Parathyroid adenoma (tissue), 2 donors: ENCODE results near the gene ERBB2.
"Not testable (repeated sequence)": the region's sequence is repeated elsewhere in the genome, so short reads cannot be mapped to it uniquely, and the experiment has no call there.

ENCODE experiments used
- H2AFZ ChIP-seq: fragments of 300-600 bp; sonication (generic); one replicate; pipeline ENCODE4 v1.7.0; 2017; ENCODE audit warnings: antibody characterized with exemption, mild to moderate bottlenecking
- H3K27ac ChIP-seq: fragments of 300-600 bp; sonication (generic); one replicate; pipeline ENCODE4 v1.7.0; 2017
- H3K27me3 ChIP-seq: fragments of 300-600 bp; sonication (generic); one replicate; pipeline ENCODE4 v1.7.0; 2017; ENCODE audit warnings: low read length; ENCODE audit not compliant: control insufficient read depth, insufficient read depth
- H3K36me3 ChIP-seq: fragments of 300-600 bp; sonication (generic); one replicate; pipeline ENCODE4 v1.7.0; 2017; ENCODE audit warnings: low read length; ENCODE audit not compliant: control insufficient read depth, insufficient read depth
- H3K4me1 ChIP-seq: fragments of 300-600 bp; sonication (generic); one replicate; pipeline ENCODE4 v1.7.0; 2017; ENCODE audit warnings: control low read depth
- H3K4me2 ChIP-seq: fragments of 300-600 bp; sonication (generic); one replicate; pipeline ENCODE4 v1.7.0; 2017; ENCODE audit warnings: low read length
- H3K4me3 ChIP-seq: fragments of 300-600 bp; sonication (generic); one replicate; pipeline ENCODE4 v1.7.0; 2017; ENCODE audit warnings: low read depth, low read length
- H3K79me2 ChIP-seq: fragments of 300-600 bp; sonication (generic); one replicate; pipeline ENCODE4 v1.7.0; 2017; ENCODE audit warnings: control low read depth
- H3K9ac ChIP-seq: fragments of 300-600 bp; sonication (generic); one replicate; pipeline ENCODE4 v1.7.0; 2017; ENCODE audit warnings: mild to moderate bottlenecking
- H3K9me3 ChIP-seq: fragments of 300-600 bp; sonication (generic); one replicate; pipeline ENCODE4 v1.7.0; 2017; ENCODE audit warnings: low read length; ENCODE audit not compliant: control insufficient read depth
- TF ChIP-seq, protein P1 (sequence below): fragments of 300-600 bp; sonication (generic); IDR thresholded peaks from one replicate; pipeline ENCODE4 v1.7.0; 2017; ENCODE audit warnings: antibody characterized with exemption, mild to moderate bottlenecking
- donor health status: primary hyperparathyroidism.

ERBB2 gene

GRCh38 chr17:39694593-39694992 lies 5.3 kb upstream of the ERBB2 start:
- TF ChIP-seq, protein P1, sequence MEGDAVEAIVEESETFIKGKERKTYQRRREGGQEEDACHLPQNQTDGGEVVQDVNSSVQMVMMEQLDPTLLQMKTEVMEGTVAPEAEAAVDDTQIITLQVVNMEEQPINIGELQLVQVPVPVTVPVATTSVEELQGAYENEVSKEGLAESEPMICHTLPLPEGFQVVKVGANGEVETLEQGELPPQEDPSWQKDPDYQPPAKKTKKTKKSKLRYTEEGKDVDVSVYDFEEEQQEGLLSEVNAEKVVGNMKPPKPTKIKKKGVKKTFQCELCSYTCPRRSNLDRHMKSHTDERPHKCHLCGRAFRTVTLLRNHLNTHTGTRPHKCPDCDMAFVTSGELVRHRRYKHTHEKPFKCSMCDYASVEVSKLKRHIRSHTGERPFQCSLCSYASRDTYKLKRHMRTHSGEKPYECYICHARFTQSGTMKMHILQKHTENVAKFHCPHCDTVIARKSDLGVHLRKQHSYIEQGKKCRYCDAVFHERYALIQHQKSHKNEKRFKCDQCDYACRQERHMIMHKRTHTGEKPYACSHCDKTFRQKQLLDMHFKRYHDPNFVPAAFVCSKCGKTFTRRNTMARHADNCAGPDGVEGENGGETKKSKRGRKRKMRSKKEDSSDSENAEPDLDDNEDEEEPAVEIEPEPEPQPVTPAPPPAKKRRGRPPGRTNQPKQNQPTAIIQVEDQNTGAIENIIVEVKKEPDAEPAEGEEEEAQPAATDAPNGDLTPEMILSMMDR, result no peak
- H2AFZ ChIP-seq, result no peak overlapping the region
- no peaks in the 10 kb centered on the region for H3K36me3 ChIP-seq
- no peaks in the 10 kb centered on the region for H3K4me1 ChIP-seq
- H3K27ac ChIP-seq, result no peak overlapping the region
- H3K9ac ChIP-seq, result no peak overlapping the region
- no peaks in the 10 kb centered on the region for H3K27me3 ChIP-seq
- H3K4me2 ChIP-seq, result no peak overlapping the region
- H3K9me3 ChIP-seq, result no peaks in the 10 kb centered on the region
- no peak overlapping the region for H3K4me3 ChIP-seq
- H3K79me2 ChIP-seq, result no peaks in the 10 kb centered on the region

GRCh38 chr17:39695089-39695474 lies 4.8 kb upstream of the ERBB2 start:
- Histone ChIP-seq H3K4me2 (no peak overlapping the region), H3K9ac (no peak overlapping the region), H3K27ac (no peak overlapping the region), H3K79me2 (no peaks in the 10 kb centered on the region), H3K36me3 (no peaks in the 10 kb centered on the region), H3K4me1 (no peaks in the 10 kb centered on the region), H2AFZ (no peak overlapping the region), H3K4me3 (no peak overlapping the region), H3K27me3 (no peaks in the 10 kb centered on the region), H3K9me3 (no peaks in the 10 kb centered on the region)
- TF ChIP-seq, protein P1, result no peak

GRCh38 chr17:39696731-39697130 lies 3.1 kb upstream of the ERBB2 start:
- no peaks in the 10 kb centered on the region for H3K36me3 ChIP-seq
- TF ChIP-seq, protein P1, result no peak
- no peak overlapping the region for H3K27ac ChIP-seq
- H3K4me3 ChIP-seq, result no peak overlapping the region
- H3K4me1 ChIP-seq, result peaks cover 7% of the 10 kb centered on the region
- no peaks in the 10 kb centered on the region for H3K9me3 ChIP-seq
- no peaks in the 10 kb centered on the region for H3K27me3 ChIP-seq
- no peaks in the 10 kb centered on the region for H3K79me2 ChIP-seq
- H3K4me2 ChIP-seq, result no peak overlapping the region
- H3K9ac ChIP-seq, result no peak overlapping the region
- H2AFZ ChIP-seq, result no peak overlapping the region

DNA sequence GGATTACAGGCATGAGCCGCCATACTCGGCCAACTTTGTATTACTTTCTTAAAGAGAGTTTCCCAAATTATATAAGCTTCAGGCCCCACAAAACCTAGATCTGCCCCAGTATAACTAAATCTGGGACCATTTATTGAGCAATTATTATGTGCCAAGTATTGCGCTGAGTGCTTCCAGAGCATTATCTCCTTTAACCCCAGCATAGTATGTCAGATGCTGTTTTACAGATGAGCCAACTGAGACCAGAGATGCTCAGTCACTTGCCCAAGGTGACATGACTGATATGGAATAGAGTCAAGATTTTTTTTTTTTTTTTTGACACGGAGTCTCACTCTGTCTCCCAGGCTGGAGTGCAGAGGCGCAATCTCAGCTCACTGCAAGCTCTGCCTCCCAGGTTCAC lies 1.9 kb upstream of the ERBB2 start:
- TF ChIP-seq, protein P1, result no peak
- Histone ChIP-seq H2AFZ (no peak overlapping the region), H3K79me2 (no peaks in the 10 kb centered on the region), H3K27ac (no peak overlapping the region), H3K9ac (no peak overlapping the region), H3K4me2 (no peak overlapping the region), H3K9me3 (no peaks in the 10 kb centered on the region), H3K4me3 (no peak overlapping the region), H3K4me1 (peaks cover 12% of the 10 kb centered on the region), H3K36me3 (no peaks in the 10 kb centered on the region), H3K27me3 (no peaks in the 10 kb centered on the region)

DNA sequence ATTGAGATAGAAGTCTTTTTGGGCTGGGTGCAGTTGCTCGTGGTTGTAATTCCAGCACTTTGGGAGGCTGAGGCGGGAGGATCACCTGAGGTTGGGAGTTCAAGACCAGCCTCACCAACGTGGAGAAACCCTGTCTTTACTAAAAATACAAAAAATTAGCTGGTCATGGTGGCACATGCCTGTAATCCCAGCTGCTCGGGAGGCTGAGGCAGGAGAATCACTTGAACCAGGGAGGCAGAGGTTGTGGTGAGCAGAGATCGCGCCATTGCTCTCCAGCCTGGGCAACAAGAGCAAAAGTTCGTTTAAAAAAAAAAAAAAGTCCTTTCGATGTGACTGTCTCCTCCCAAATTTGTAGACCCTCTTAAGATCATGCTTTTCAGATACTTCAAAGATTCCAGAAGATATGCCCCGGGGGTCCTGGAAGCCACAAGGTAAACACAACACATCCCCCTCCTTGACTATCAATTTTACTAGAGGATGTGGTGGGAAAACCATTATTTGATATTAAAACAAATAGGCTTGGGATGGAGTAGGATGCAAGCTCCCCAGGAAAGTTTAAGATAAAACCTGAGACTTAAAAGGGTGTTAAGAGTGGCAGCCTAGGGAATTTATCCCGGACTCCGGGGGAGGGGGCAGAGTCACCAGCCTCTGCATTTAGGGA lies 577 bp upstream of the ERBB2 start:
- not testable (repeated sequence) for H3K9ac ChIP-seq
- Histone ChIP-seq H3K4me1 (peaks cover 12% of the 10 kb centered on the region), H3K27ac (peak overlapping the region; percentile 50)

More for the DNA sequence above, 577 bp upstream of the ERBB2 start:
- H3K36me3 ChIP-seq, H3K79me2 ChIP-seq, H3K27me3 ChIP-seq, H3K9me3 ChIP-seq: not testable (repeated sequence)
- Histone ChIP-seq H3K4me2 (peak overlapping the region; percentile 85), H2AFZ (peak overlapping the region; percentile 81), H3K4me3 (peak overlapping the region; percentile 81)
